GM12892 (cell line): ENCODE measurements around the gene NFYB.

Source experiments
- DNase-seq: peaks from one replicate; pipeline ENCODE4 v3.0.0; 2011; ENCODE audit not compliant: insufficient read length
- FAIRE-seq: peaks from 2 replicates; lab custom pipeline; 2011; peaks lifted over from hg19 to GRCh38; lab: Jason Lieb, UNC
- POLR2A ChIP-seq: IDR thresholded peaks from 2 replicates; pipeline ENCODE4 v1.6.1; 2011; ENCODE audit warnings: low read depth, low read length, control low read depth
- POLR2AphosphoS5 ChIP-seq: IDR thresholded peaks from 2 replicates; pipeline ENCODE4 v1.6.1; 2011; ENCODE audit warnings: low read depth, low read length, control low read depth
- TAF1 ChIP-seq: IDR thresholded peaks from 2 replicates; pipeline ENCODE4 v1.6.1; 2011; ENCODE audit warnings: low read depth, mild to moderate bottlenecking, control low read depth, low read length, borderline replicate concordance

The NFYB gene

GRCh38 chr12:104152685-104153241 is 14.8 kb upstream of the NFYB start:
- DNase-seq (no peak), FAIRE-seq (no peak)
- no peak for TF ChIP-seq POLR2A
- no peak for TF ChIP-seq TAF1
- TF ChIP-seq POLR2AphosphoS5 = no peak

DNA sequence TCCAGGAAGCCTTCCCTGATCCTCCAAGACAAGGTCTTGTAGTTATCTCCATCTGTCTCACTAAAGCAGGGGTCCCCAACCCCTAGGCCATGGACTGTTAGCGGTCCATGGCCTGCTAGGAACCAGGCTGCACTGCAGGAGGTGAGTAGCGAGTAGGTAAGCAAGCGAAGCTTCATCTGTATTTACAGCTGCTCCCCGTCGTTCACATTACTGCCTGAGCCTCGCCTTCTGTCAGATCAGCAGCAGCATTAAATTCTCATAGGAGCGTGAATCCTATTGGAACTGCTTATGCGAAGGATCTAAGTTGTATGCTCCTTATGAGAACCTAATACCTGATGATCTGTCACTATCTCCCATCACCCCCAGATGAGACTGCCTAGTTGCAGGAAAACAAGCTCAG is 12.4 kb upstream of the NFYB start:
- no peak for FAIRE-seq
- TF ChIP-seq POLR2AphosphoS5 (no peak), POLR2A (no peak), TAF1 (no peak)

GRCh38 chr12:104147346-104147745 is 9.3 kb upstream of the NFYB start:
- TF ChIP-seq POLR2A (no peak), TAF1 (no peak), POLR2AphosphoS5 (no peak)
- FAIRE-seq (no peak), DNase-seq (no peak)

More for the DNA sequence above, 12.4 kb upstream of the NFYB start:
- DNase-seq = no peak

GRCh38 chr12:104143918-104144317 is 5.9 kb upstream of the NFYB start:
- peak; percentile 33 for FAIRE-seq
- no peak for DNase-seq
- TF ChIP-seq POLR2A (no peak), TAF1 (no peak), POLR2AphosphoS5 (no peak)

DNA sequence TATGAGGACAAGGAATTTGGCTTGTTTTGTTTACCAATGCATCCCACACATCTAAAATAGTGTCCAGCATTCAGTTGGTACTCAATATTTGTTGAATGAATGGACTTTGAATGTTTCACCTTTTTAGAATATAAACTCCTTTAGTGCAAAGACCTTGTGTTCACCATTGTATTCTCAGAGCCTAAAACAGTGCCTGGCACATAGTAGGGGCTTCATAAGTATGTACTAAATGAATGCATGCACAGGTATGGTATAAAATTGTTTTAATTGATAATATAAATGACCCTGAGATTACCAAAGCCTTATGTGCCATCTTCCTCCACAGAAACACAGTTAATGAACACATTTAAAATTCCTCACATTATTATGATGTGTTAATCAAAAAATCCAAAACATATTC is 5.0 kb upstream of the NFYB start:
- no peak for FAIRE-seq
- no peak for DNase-seq
- no peak for TF ChIP-seq TAF1
- no peak for TF ChIP-seq POLR2A
- TF ChIP-seq POLR2AphosphoS5 = no peak

DNA sequence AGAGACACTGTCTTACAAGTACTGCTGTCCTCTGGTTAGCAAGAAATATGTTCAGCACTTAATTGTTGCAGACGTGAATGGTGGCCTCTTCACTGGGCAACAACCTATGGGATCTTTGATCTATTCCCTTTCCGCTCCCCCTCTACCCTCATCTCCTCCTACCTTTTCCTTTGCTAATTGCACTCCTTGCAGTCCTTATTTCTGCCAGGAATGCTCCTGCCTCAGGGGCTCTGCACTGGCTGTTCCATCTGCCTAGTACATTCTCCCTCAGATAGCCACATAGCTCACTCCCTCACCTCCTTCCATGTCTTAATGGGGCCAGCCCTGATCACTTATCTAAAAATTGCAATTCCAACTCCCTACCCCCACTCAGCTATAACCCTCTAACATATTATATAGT is 4.5 kb upstream of the NFYB start:
- FAIRE-seq (no peak), DNase-seq (no peak)
- TF ChIP-seq POLR2A = no peak
- TF ChIP-seq POLR2AphosphoS5 = no peak
- no peak for TF ChIP-seq TAF1

GRCh38 chr12:104138797-104139152 is 765 bp upstream of the NFYB start:
- FAIRE-seq (peak; percentile 73), DNase-seq (no peak)
- TF ChIP-seq POLR2A = no peak
- TF ChIP-seq TAF1 = no peak
- no peak for TF ChIP-seq POLR2AphosphoS5

DNA sequence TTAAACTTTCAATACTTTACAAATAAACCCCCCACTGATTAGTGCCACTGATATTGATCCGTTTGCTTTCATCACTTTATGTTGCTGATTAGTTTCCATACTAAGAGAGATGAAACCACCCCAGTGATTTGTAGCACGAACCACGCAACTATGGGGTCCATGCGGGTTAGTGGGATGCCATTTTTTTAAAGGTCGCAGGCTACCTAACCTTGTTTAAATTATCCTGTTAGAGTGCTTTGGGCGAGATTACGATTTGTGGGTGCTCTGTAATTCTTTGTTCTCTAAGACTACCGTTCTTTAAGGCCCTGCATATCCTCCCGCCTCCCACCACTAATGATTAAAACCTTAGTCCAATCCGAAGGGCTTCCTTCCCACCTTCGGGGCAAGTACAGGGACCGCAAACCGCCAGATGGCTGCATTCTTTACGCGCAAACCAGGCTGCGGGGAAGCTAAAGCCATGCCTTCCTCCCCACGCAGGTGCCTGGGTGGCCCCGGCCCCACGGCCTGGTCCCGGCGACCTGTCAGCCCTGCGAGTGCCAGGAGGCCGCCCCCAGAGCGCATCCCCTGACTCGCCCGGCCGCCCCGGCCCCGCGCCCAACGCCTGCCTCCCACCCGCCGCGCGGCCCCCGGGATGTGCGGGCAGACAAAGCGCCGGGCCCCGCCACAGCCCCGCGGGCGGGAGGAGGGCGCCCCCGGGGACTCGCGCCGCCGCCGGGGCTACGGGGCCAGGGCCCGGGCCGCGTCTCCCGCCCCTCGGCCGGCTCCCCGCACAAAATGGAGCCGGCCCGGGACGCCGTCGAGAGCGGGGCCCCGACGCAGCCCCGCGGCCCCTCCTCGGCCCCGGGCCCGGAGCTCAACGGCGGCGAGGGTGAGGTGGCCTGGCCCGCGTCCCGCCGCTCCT is 759 bp downstream of the NFYB start:
- FAIRE-seq = peak; percentile 5
- DNase-seq = peak; percentile 30

DNA sequence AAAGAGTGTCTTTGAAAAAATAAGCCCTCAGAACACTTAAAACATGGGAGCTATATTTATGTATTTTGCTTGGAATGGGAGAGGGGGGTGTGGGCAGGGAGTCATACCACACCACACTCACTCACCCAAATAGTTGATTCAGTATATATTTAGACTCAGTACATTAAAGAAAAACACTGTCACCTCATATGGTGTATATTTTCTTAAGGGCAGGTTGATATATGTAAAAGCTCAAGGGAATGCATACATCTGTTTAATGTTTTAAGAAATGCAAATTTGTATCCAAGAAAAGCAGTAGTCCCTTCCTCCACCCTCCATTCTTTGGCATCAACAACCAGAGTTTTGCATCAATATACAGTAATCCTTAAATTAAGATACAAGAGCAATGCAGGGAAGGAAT is 1.4 kb downstream of the NFYB start:
- DNase-seq (no peak), FAIRE-seq (no peak)
- TF ChIP-seq TAF1 = no peak
- TF ChIP-seq POLR2AphosphoS5 = no peak
- TF ChIP-seq POLR2A = no peak

More for the DNA sequence above, 759 bp downstream of the NFYB start:
- TF ChIP-seq POLR2A (0 out of 2 replicates have a peak, but pooled peaks have one; percentile 36), POLR2AphosphoS5 (no peak)

GRCh38 chr12:104134882-104135281 is 3.1 kb downstream of the NFYB start:
- FAIRE-seq (no peak), DNase-seq (no peak)
- no peak for TF ChIP-seq POLR2AphosphoS5
- TF ChIP-seq POLR2A = no peak
- TF ChIP-seq TAF1 = no peak

GRCh38 chr12:104133866-104134265 is 4.1 kb downstream of the NFYB start:
- no peak for TF ChIP-seq POLR2AphosphoS5
- TF ChIP-seq TAF1 = no peak
- DNase-seq = no peak
- FAIRE-seq = no peak

DNA sequence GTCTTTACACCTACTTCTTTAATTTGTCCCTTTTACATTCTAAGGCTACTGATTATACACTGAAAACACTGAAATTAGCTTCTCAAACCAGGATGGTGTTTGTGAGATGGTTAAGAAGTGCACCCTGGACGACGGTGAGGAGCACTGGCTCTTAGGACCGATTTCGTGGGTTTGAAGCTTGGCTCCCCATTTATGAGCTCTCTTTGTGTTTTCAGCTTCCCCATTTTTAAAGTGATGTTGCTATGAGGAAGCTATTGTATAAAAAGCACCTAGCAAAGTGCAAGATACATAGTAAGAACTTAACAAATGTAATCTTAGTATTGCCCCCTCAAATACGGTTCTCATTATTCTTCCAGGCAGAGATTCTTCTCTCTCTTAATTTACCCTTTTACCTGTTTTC is 4.7 kb downstream of the NFYB start:
- no peak for DNase-seq
- TF ChIP-seq TAF1 (no peak), POLR2A (no peak), POLR2AphosphoS5 (no peak)
- FAIRE-seq = no peak
